Panc1 (cell line): ENCODE measurements around the gene BASP1.

Experiments used
- POLR2AphosphoS5 ChIP-seq: IDR thresholded peaks from 2 replicates; pipeline ENCODE4 v1.6.1; 2012; ENCODE audit warnings: mild to moderate bottlenecking, low read depth, low read length, moderate library complexity
- TCF7L2 ChIP-seq: IDR thresholded peaks from 2 replicates; pipeline ENCODE4 v1.6.1; 2011; ENCODE audit warnings: mild to moderate bottlenecking, low read depth, low read length, inconsistent platforms
- TF ChIP-seq, protein P1 (sequence below): fragments of 450-650 bp; IDR thresholded peaks from 2 replicates; pipeline ENCODE4 v1.5.1; 2017; ENCODE audit warnings: mild to moderate bottlenecking

DNA sequence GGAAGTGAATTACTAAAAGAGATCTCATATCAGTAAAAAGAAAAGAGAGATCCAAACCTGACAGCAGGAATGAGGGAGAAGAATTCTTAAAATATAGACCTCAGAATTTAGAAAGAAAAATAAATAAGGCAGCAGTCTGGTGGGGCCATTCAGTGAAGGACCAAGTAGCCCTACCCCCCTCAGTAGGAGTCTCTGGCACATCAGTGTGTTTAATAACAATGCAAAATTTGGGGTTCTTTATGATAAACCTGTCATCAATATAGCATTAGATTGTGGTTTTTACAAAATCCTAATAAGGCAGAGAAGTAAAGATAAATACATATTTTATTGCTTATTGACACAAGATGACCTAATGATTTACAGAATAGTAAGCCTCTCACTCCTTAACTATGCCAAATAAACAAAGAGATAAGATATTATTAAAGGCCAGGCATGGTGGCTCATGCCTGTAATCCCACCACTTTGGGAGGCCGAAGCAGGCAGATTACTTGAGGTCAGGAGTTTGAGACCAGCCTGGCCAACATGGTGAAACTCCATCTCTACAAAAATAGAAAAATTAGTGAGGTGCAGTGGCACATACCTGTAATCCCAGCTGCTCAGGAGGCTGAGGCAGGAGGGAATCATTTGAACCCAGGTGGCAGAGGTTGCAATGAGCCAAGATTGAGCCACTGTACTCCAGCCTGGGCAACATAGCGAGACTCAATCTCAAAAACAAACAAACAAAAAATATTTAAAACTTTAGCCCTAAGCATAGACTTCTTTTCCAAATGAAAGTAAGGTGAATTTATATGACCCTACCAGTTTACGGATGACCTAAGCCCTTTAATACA lies 108.6 kb downstream of the BASP1 start:
- TF ChIP-seq, protein P1, sequence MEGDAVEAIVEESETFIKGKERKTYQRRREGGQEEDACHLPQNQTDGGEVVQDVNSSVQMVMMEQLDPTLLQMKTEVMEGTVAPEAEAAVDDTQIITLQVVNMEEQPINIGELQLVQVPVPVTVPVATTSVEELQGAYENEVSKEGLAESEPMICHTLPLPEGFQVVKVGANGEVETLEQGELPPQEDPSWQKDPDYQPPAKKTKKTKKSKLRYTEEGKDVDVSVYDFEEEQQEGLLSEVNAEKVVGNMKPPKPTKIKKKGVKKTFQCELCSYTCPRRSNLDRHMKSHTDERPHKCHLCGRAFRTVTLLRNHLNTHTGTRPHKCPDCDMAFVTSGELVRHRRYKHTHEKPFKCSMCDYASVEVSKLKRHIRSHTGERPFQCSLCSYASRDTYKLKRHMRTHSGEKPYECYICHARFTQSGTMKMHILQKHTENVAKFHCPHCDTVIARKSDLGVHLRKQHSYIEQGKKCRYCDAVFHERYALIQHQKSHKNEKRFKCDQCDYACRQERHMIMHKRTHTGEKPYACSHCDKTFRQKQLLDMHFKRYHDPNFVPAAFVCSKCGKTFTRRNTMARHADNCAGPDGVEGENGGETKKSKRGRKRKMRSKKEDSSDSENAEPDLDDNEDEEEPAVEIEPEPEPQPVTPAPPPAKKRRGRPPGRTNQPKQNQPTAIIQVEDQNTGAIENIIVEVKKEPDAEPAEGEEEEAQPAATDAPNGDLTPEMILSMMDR, result no peak
- TF ChIP-seq TCF7L2 (no peak), POLR2AphosphoS5 (no peak)
